Endothelial cell of umbilical vein (primary cell): ENCODE results near the gene FOLR2.

Source experiments
- EZH2 ChIP-seq: IDR thresholded peaks from 2 replicates; pipeline ENCODE4 v1.6.1; 2012; ENCODE audit warnings: borderline replicate concordance, low read depth, mild to moderate bottlenecking, moderate library complexity, low read length, inconsistent platforms; ENCODE audit not compliant: severe bottlenecking
- GATA2 ChIP-seq: IDR thresholded peaks from 2 replicates; pipeline ENCODE4 v1.7.0; 2011; ENCODE audit warnings: low read depth, mild to moderate bottlenecking, moderate library complexity, mixed read lengths, low read length; ENCODE audit not compliant: insufficient read length, insufficient read depth
- JUN ChIP-seq: IDR thresholded peaks from 2 replicates; pipeline ENCODE4 v1.6.1; 2011; ENCODE audit warnings: borderline replicate concordance, low read depth; ENCODE audit not compliant: insufficient read length, insufficient read depth
- POLR2A ChIP-seq: IDR thresholded peaks from 2 replicates; pipeline ENCODE4 v1.6.1; 2012; ENCODE audit warnings: low read depth, mild to moderate bottlenecking, control low read depth, low read length
- POLR2AphosphoS5 ChIP-seq: IDR thresholded peaks from 2 replicates; pipeline ENCODE4 v1.6.1; 2012; ENCODE audit warnings: low read depth, mild to moderate bottlenecking, control low read depth, low read length, moderate library complexity; ENCODE audit not compliant: insufficient read depth
- TF ChIP-seq, protein P1 (sequence below), 2 donors: IDR thresholded peaks; 1 replicate in 1 of 2; 2 replicates in 1 of 2; pipeline ENCODE4 v1.5.1; 2011; ENCODE audit warnings: low read length in 2 of 2, mild to moderate bottlenecking in 2 of 2, moderate library complexity in 2 of 2, control low read depth in 1 of 2, inconsistent platforms in 1 of 2, low read depth in 1 of 2; ENCODE audit not compliant: insufficient read depth in 1 of 2; ENCODE audit errors: extremely low read depth in 1 of 2

DNA sequence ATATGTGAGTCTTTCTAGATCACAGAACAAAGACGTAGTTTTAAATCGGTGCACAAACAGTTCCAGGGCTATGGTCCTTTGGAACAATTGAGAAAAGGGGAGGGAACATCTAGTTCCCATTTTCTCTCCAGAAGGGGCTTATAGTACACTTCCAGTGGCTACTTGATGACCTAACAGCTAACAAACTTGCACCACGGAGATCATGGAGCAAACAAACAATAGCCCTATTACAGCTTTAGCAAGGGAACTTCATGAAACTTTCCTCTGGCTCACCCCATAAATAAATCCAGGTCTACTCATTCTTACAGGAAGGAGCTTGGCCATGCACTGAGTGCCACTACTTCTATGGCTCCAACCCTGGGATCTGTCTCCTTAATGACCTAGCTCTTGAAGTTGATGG lies 8.3 kb upstream of the FOLR2 start:
- no peak for TF ChIP-seq GATA2
- TF ChIP-seq, protein P1, sequence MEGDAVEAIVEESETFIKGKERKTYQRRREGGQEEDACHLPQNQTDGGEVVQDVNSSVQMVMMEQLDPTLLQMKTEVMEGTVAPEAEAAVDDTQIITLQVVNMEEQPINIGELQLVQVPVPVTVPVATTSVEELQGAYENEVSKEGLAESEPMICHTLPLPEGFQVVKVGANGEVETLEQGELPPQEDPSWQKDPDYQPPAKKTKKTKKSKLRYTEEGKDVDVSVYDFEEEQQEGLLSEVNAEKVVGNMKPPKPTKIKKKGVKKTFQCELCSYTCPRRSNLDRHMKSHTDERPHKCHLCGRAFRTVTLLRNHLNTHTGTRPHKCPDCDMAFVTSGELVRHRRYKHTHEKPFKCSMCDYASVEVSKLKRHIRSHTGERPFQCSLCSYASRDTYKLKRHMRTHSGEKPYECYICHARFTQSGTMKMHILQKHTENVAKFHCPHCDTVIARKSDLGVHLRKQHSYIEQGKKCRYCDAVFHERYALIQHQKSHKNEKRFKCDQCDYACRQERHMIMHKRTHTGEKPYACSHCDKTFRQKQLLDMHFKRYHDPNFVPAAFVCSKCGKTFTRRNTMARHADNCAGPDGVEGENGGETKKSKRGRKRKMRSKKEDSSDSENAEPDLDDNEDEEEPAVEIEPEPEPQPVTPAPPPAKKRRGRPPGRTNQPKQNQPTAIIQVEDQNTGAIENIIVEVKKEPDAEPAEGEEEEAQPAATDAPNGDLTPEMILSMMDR (IDR thresholded peaks at IDR 0.05; ENCODE audit: extremely low read depth in 1 of 2, insufficient read depth in 1 of 2, low read depth in 1 of 2, low read length in 2 of 2) = no peak
- no peak for TF ChIP-seq POLR2A
- TF ChIP-seq JUN = no peak
- TF ChIP-seq EZH2 = no peak
- no peak for TF ChIP-seq POLR2AphosphoS5
